D721Med (cell line): ENCODE results near the gene P3H3.

Experiments used
- DNase-seq: peaks from one replicate; pipeline ENCODE4 v3.0.0; 2011; ENCODE audit warnings: low spot score; ENCODE audit not compliant: insufficient read length
- FAIRE-seq: peaks from 2 replicates; lab custom pipeline; 2011; peaks lifted over from hg19 to GRCh38; lab: Jason Lieb, UNC
- TF ChIP-seq, protein P1 (sequence below): IDR thresholded peaks from 2 replicates; pipeline ENCODE4 v1.5.1; 2012; ENCODE audit warnings: mild to moderate bottlenecking, control low read depth; ENCODE audit not compliant: insufficient read depth; ENCODE audit errors: missing control alignments

The P3H3 gene

GRCh38 chr12:6843118-6843902, 15.1 kb downstream of the P3H3 start:
- TF ChIP-seq, protein P1, sequence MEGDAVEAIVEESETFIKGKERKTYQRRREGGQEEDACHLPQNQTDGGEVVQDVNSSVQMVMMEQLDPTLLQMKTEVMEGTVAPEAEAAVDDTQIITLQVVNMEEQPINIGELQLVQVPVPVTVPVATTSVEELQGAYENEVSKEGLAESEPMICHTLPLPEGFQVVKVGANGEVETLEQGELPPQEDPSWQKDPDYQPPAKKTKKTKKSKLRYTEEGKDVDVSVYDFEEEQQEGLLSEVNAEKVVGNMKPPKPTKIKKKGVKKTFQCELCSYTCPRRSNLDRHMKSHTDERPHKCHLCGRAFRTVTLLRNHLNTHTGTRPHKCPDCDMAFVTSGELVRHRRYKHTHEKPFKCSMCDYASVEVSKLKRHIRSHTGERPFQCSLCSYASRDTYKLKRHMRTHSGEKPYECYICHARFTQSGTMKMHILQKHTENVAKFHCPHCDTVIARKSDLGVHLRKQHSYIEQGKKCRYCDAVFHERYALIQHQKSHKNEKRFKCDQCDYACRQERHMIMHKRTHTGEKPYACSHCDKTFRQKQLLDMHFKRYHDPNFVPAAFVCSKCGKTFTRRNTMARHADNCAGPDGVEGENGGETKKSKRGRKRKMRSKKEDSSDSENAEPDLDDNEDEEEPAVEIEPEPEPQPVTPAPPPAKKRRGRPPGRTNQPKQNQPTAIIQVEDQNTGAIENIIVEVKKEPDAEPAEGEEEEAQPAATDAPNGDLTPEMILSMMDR: peak; percentile 3
- DNase-seq (no peak), FAIRE-seq (no peak)

DNA sequence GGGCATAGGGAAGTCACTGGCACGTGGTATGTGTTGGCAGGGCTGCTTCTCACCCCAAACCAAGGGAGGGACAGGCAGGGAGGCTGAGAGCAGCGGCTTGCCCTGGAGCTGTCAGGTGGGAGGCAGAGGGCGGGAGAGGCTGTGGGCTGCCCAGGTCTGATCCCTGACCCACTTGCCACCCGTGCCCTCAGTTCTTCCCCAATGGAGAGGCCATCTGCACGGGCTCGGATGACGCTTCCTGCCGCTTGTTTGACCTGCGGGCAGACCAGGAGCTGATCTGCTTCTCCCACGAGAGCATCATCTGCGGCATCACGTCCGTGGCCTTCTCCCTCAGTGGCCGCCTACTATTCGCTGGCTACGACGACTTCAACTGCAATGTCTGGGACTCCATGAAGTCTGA, 17.2 kb downstream of the P3H3 start:
- TF ChIP-seq, protein P1: no peak
- FAIRE-seq (no peak), DNase-seq (no peak)

- no peak for DNase-seq
- peak; percentile 91 for FAIRE-seq
- TF ChIP-seq, protein P1: no peak
Observed at GRCh38 chr12:6846316-6846869, 18.2 kb downstream of the P3H3 start.

DNA sequence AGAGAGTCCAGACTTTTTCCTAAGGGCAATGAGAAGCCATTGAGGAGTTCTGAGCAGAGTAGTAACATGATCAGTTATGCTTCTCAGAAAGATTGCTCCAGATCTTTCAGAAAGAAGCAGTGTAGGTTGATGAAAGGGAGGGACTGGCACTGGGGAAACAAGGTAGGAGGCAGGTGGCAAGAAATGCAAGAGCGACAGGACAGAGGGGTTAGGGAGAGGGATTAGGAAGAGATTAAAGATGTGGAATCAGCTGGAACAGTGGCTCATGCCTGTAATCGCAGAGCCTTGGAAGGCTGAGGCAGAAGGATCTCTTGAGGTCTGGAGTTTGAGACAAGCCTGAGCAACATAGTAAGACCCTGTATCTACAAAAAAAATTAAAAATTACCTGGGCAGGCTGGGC, 19.5 kb downstream of the P3H3 start:
- no peak for DNase-seq
- TF ChIP-seq, protein P1: no peak
- FAIRE-seq: peak; percentile 72

- no peak for FAIRE-seq
- TF ChIP-seq, protein P1: no peak
- no peak for DNase-seq
Observed at GRCh38 chr12:6849427-6849826, 21.2 kb downstream of the P3H3 start.

DNA sequence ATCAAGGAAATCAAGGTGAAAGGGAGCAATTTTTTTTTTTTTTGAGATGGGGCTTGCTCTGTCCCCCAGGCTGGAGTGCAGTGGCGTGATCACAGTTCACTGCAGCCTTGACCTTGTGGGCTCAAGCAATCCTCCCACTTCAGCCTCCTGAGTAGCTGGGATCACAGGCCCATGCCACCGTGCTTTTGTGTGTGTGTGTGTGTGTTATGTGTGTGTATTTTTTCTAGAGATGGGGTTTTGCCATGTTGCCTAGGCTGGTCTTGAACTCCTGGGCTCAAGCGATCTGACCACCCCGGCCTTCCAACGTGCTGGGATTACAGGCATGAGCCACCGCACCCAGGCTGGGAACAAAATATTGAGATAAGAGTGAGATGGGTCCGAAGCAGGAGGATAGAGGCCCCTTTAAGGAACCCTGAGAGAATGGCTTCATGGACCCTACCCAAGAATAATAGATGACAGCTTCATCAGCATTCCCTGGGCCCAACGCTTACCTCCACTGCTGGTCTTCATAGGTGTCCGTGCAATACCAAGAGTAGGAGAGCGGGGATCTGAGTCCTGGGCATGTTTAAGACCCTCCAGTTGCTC, 21.9 kb downstream of the P3H3 start:
- TF ChIP-seq, protein P1: no peak
- FAIRE-seq (no peak), DNase-seq (no peak)

DNA sequence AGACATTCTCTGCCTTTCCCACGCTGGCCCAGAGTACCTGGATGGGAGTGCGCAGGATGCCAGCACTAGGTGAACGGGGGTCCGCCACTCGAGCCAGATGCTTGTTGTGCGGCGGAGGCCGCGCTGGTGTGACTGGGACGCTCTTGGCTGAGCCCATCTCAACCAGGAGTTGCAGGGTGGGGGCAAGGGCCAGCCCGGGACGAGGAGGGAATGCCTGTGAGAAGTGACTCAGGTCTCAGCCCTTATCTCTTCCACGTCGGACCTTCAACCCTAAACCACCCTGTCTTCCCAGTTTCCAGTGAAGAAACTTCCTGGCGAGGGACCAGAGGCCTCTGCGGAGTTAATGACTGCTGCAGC, 22.6 kb downstream of the P3H3 start:
- no peak for FAIRE-seq
- no peak for DNase-seq
- TF ChIP-seq, protein P1: no peak
